A673 (cell line): ENCODE measurements around the gene CEBPE. TPM values are rescaled to one million over a fixed set of nuclear protein-coding genes. Genes with fewer than 3 reads are reported as not detected.

Source experiments
- BruUV-seq: library from RNA; stranded (reverse); fragments of 400-500 nt; replicated peaks from 2 replicates; lab custom pipeline; 2021; lab: Mats Ljungman, UMichigan
- CTCF ChIA-PET: fragments of 300-600 bp; sonication (Branson Sonifier 250); formaldehyde crosslinking; loops from one replicate; lab custom pipeline; 2022; ENCODE audit warnings: antibody characterized with exemption; lab: Charles Lee
- POLR2A ChIA-PET: fragments of 300-600 bp; sonication (Branson Sonifier 250); formaldehyde crosslinking; loops from one replicate; lab custom pipeline; 2022; ENCODE audit warnings: antibody characterized with exemption; ENCODE audit not compliant: low non-redundant PET; lab: Charles Lee
- DNase-seq: peaks from one replicate; pipeline ENCODE4 v3.0.0-alpha.2; 2015; ENCODE audit warnings: low spot score
- H3K27ac ChIP-seq: fragments of 200-600 bp; sonication (generic); 2 replicates; pipeline ENCODE4 v1.5.1; 2016; ENCODE audit warnings: mixed run types, low read depth, mild to moderate bottlenecking, mixed read lengths, antibody characterized with exemption, low read length; ENCODE audit not compliant: poor library complexity, severe bottlenecking
- H3K27me3 ChIP-seq: fragments of 200-600 bp; sonication (generic); replicated peaks from 2 replicates; pipeline ENCODE4 v1.6.1; 2017; ENCODE audit warnings: mixed run types, low read depth, mild to moderate bottlenecking, mixed read lengths, antibody characterized with exemption, low read length; ENCODE audit not compliant: insufficient read depth, poor library complexity
- H3K36me3 ChIP-seq: fragments of 200-600 bp; sonication (generic); 2 replicates; pipeline ENCODE4 v1.6.1; 2016; ENCODE audit warnings: mixed run types, mild to moderate bottlenecking, mixed read lengths, antibody characterized with exemption, low read length; ENCODE audit not compliant: insufficient read depth, poor library complexity, severe bottlenecking
- H3K4me1 ChIP-seq: fragments of 200-600 bp; sonication (generic); 2 replicates; pipeline ENCODE4 v1.6.1; 2017; ENCODE audit warnings: mixed run types, mild to moderate bottlenecking, mixed read lengths, antibody characterized with exemption, low read length; ENCODE audit not compliant: insufficient read depth, poor library complexity, severe bottlenecking
- H3K4me3 ChIP-seq: fragments of 200-600 bp; sonication (generic); 2 replicates; pipeline ENCODE4 v1.5.1; 2016; ENCODE audit warnings: low read depth, mixed run types, mild to moderate bottlenecking, mixed read lengths, low read length; ENCODE audit not compliant: poor library complexity, severe bottlenecking
- H3K9me3 ChIP-seq: fragments of 200-600 bp; sonication (generic); 2 replicates; pipeline ENCODE4 v1.6.1; 2016; ENCODE audit warnings: mixed run types, low read depth, mild to moderate bottlenecking, mixed read lengths, antibody characterized with exemption, low read length; ENCODE audit not compliant: poor library complexity, severe bottlenecking
- EZH2 ChIP-seq: fragments of 200-600 bp; sonication (generic); IDR thresholded peaks from 2 replicates; pipeline ENCODE4 v1.6.1; 2017; ENCODE audit warnings: borderline replicate concordance, low read depth, mild to moderate bottlenecking, mixed read lengths, antibody characterized with exemption, low read length; ENCODE audit not compliant: poor library complexity, severe bottlenecking
- intact Hi-C: fragments of 100-400 bp; cut with micrococcal nuclease; formaldehyde crosslinking; loops from one replicate; pipeline ENCODE4 v1.10.0; 2022; ENCODE audit not compliant: unreplicated experiment
- total RNA-seq: library from RNA; stranded (reverse); gene quantifications from 2 replicates; pipeline ENCODE4 v1.2.3, GENCODE V29; 2021
- TF ChIP-seq, protein P1 (sequence below): fragments of 300-800, 200-600 bp; sonication (generic); conservative IDR thresholded peaks from 2 replicates; pipeline ENCODE4 v1.5.1; 2017; ENCODE audit warnings: low read depth, mild to moderate bottlenecking, antibody characterized with exemption, low read length, moderate library complexity, mixed read lengths

CEBPE gene
- total RNA-seq, 1 experiment from 2014 or later = not detected

DNA sequence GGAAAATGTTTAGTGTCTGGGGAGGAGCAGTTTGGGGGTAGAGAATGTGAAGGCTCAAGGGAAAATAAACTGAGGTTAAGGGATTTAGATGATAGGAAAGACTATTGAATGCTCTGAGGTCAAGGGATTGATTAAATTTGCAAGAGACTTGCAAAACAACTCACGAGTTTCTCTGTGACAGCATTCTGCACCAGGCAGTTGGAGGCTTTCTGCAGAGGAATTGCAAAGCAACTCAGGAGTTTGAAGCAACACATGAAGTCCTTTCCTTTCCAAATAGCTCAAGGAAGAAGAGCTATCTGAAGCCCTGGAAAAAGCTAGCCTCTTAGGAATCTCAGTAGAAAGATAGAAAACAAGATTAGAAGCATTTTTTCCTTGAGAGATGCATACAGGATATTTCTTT lies 40.5 kb upstream of the CEBPE start:
- no peak overlapping the region for H3K4me3 ChIP-seq
- CTCF ChIA-PET = no interaction called here
- H3K9me3 ChIP-seq = no peaks in the 10 kb centered on the region
- TF ChIP-seq, protein P1, sequence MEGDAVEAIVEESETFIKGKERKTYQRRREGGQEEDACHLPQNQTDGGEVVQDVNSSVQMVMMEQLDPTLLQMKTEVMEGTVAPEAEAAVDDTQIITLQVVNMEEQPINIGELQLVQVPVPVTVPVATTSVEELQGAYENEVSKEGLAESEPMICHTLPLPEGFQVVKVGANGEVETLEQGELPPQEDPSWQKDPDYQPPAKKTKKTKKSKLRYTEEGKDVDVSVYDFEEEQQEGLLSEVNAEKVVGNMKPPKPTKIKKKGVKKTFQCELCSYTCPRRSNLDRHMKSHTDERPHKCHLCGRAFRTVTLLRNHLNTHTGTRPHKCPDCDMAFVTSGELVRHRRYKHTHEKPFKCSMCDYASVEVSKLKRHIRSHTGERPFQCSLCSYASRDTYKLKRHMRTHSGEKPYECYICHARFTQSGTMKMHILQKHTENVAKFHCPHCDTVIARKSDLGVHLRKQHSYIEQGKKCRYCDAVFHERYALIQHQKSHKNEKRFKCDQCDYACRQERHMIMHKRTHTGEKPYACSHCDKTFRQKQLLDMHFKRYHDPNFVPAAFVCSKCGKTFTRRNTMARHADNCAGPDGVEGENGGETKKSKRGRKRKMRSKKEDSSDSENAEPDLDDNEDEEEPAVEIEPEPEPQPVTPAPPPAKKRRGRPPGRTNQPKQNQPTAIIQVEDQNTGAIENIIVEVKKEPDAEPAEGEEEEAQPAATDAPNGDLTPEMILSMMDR = no peak
- TF ChIP-seq EZH2 = no peak
- H3K36me3 ChIP-seq = no peaks in the 10 kb centered on the region
- no peaks in the 10 kb centered on the region for H3K27me3 ChIP-seq
- no TSS peak for BruUV-seq
- no peak overlapping the region for H3K27ac ChIP-seq
- POLR2A ChIA-PET = no interaction called here
- H3K4me1 ChIP-seq = peaks cover 44% of the 10 kb centered on the region
- intact Hi-C loops = no loop called here
- DNase-seq = no peak

DNA sequence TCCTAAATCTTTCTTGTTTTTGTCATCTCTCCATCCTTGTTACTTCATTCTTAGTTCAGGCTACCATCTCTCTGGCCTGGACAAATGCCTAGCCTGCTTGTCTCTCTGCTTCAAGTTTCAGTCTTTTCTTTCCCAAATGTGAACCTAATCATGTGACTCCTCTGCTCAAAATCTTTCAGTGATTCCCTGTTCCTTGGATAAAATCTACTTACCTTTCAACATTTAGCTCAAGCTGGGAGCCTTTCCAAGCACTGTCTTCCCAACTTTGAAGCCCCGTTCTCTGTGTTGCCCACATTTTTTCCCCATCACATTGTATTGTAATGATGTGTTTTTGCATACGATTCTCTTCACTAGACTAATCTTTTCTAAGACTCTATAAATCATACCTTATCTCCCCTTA lies 39.7 kb upstream of the CEBPE start:
- peaks cover 51% of the 10 kb centered on the region for H3K4me1 ChIP-seq
- no peak for TF ChIP-seq EZH2
- TF ChIP-seq, protein P1 = no peak
- H3K9me3 ChIP-seq = no peaks in the 10 kb centered on the region
- DNase-seq = no peak
- CTCF ChIA-PET = no interaction called here
- no peak overlapping the region for H3K27ac ChIP-seq
- no peak overlapping the region for H3K4me3 ChIP-seq
- H3K27me3 ChIP-seq = no peaks in the 10 kb centered on the region
- POLR2A ChIA-PET = no interaction called here
- BruUV-seq = no TSS peak
- no peaks in the 10 kb centered on the region for H3K36me3 ChIP-seq
- intact Hi-C loops = no loop called here

DNA sequence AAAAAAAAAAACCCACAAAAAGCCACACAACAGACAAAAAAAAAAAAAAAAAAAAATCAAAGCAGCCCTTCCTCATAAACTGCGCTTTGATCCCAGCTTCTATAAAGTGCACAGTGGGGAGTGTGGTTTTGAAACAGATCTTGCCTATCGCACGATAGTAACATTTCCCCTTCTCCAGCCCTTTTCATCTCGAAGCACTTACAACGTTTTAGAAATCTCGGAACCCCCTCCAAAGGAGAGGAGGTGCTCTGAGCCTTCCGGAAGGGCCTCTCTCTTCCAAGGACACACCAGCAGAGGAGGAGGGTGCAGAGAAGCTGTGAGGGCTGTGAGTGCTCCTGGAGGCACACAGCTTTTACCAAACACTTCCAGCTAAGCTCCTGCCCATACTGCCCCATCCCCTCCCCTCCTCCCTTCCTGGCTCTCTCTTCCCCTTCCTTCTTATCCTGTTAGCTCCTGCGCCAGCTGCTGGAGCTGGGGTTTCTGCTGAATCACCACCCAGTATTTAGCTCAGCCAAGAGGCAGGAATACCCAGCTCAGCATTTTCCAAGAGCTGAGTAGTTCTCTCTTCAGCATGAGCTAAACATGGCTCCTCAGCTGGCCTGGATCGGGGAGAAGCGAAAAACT lies 36.0 kb upstream of the CEBPE start:
- TF ChIP-seq, protein P1 = no peak
- TF ChIP-seq EZH2 = no peak
- Histone ChIP-seq H3K9me3 (no peaks in the 10 kb centered on the region), H3K4me3 (no peak overlapping the region), H3K27ac (peak overlapping the region; percentile 93), H3K4me1 (peaks cover 44% of the 10 kb centered on the region), H3K36me3 (no peaks in the 10 kb centered on the region), H3K27me3 (no peaks in the 10 kb centered on the region)
- BruUV-seq = no TSS peak
- CTCF ChIA-PET = interaction anchor here (0.6 to 1.4 kb wide), 5 partner anchors 13 to 170 kb away, joined by 3 to 9 read pairs (median 3); no protein-coding TSS in a partner anchor
- POLR2A ChIA-PET = interaction anchor here (0.6 to 0.8 kb wide), 2 partner anchors 13 to 83 kb away, joined by 3 to 4 read pairs; no protein-coding TSS in a partner anchor
- peak; percentile 92 for DNase-seq
- intact Hi-C loops = no loop called here
